GM21390 (cell line): ENCODE data around the gene GRIFIN.
"Not testable (repeated sequence)": the region's sequence is repeated elsewhere in the genome, so short reads cannot be mapped to it uniquely, and the experiment has no call there.

Source experiments
- ATAC-seq: cut with Tn5 transposase; IDR thresholded peaks from one replicate; pipeline ENCODE4 v1.9.1; 2021; ENCODE audit not compliant: unreplicated experiment

Gene GRIFIN

GRCh38 chr7:2480070-2480408 is 3.8 kb upstream of the GRIFIN start:
- ATAC-seq, result no peak

GRCh38 chr7:2479276-2480069 is 3.3 kb upstream of the GRIFIN start:
- ATAC-seq, result no peak

GRCh38 chr7:2478800-2479199 is 2.6 kb upstream of the GRIFIN start:
- ATAC-seq, result no peak

- ATAC-seq, result no peak
These were observed 2.2 kb upstream of the GRIFIN start for GRCh38 chr7:2478399-2478785.

GRCh38 chr7:2477447-2478398 is 1.5 kb upstream of the GRIFIN start:
- no peak for ATAC-seq

- ATAC-seq, result no peak
These were observed 713 bp upstream of the GRIFIN start for GRCh38 chr7:2476776-2477446.

GRCh38 chr7:2475678-2476015 is 551 bp downstream of the GRIFIN start:
- no peak for ATAC-seq

- no peak for ATAC-seq
These were observed 1.2 kb downstream of the GRIFIN start for GRCh38 chr7:2474813-2475677.

- no peak for ATAC-seq
These were observed 2.0 kb downstream of the GRIFIN start for GRCh38 chr7:2474224-2474623.

- no peak for ATAC-seq
These were observed 2.6 kb downstream of the GRIFIN start for GRCh38 chr7:2473496-2474180.

- no peak for ATAC-seq
These were observed 3.5 kb downstream of the GRIFIN start for GRCh38 chr7:2472739-2473138.

- no peak for ATAC-seq
These were observed 4.8 kb downstream of the GRIFIN start for GRCh38 chr7:2471396-2471795.

- no peak for ATAC-seq
These were observed 5.2 kb downstream of the GRIFIN start for GRCh38 chr7:2471022-2471329.

- no peak for ATAC-seq
These were observed 5.8 kb downstream of the GRIFIN start for GRCh38 chr7:2470204-2471021.

- ATAC-seq, result not testable (repeated sequence)
These were observed 6.6 kb downstream of the GRIFIN start for GRCh38 chr7:2469460-2470203.

- no peak for ATAC-seq
These were observed 8.0 kb downstream of the GRIFIN start for GRCh38 chr7:2468227-2468626.

- ATAC-seq, result no peak
These were observed 9.5 kb downstream of the GRIFIN start for GRCh38 chr7:2466675-2467074.

GRCh38 chr7:2465928-2466327 is 10.3 kb downstream of the GRIFIN start:
- no peak for ATAC-seq

- no peak for ATAC-seq
These were observed 13.5 kb downstream of the GRIFIN start for GRCh38 chr7:2462731-2463130.
